ENCODE results near the gene DEPDC4. TPM values are rescaled to one million over a fixed set of nuclear protein-coding genes. Genes with fewer than 3 reads are reported as not detected.

DEPDC4 gene
- polyA plus RNA-seq, 2 of the 4 experiments (the other 2 are of a cell fraction): 2.8 to 6.3 TPM

DNA sequence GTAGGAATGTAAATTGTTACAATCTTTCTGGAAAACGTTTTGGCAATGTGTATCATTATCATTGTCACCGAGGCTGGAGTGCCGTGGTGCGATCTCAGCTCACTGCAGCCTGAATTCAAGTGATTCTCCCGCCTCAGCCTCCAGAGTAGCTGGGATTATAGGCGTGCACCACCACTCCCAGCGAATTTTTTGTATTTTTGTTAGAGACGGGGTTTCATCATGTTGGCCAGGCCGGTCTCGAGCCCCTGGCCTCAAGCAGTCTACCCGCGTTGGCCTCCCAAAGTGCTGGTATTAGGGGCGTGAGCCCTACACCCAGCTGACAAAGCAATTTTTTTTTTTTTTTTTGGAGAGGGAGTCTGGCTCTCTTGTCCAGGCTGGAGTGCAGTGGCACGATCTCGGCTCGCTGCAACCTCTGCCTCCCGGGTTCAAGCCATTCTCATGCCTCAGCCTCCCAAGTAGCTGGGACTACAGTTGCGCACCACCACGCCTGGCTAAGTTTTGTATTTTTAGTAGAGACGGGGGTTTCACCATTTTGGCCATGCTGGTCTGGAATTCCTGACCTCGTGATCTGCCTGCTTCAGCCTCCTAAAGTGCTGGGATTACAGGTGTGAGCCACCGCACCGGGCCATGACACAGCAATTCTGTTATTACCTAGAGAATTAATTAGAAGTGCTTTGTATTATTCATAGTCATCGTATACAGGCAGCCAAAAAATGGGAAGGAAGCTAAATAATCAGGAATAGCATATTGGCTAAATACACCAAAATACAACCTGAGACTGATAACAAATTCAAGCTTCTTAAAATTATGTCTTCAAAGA lies 65.1 kb downstream of the DEPDC4 start:
- 85% methylated on average over 24 of the region's 24 CpGs for WGBS (ENCODE audit: missing lambda C conversion rate)
- peak overlapping the region in 1 of 2 experiments; percentile 88; a peak in 2 of 6 replicates for H3K27ac ChIP-seq

GRCh38 chr12:100200463-100201181 lies 66.3 kb downstream of the DEPDC4 start, which contains the start of gene ACTR6:
TSS of gene ACTR6 (plus strand) at chr12:100200815. CDS start at chr12:100200852, 37 bp downstream.
- CTCF ChIA-PET: interaction anchor here (0.6 to 1.7 kb wide), 7 partner anchors 13 to 71 kb away, joined by 3 to 6 read pairs (median 3); no protein-coding TSS in a partner anchor
- peak; percentile 95 to 96 for ATAC-seq
- H3K27ac ChIP-seq: peak within 1 kb of the TSS; percentile 79 to 88
- peak within 1 kb of the TSS; percentile 84 for H3K4me3 ChIP-seq
- under 1% methylated on average over 38 of the region's 38 CpGs for WGBS (ENCODE audit: missing lambda C conversion rate)
- no peaks in the 10 kb centered on the region for H3K9me3 ChIP-seq
- POLR2A ChIA-PET: interaction anchor here (0.6 to 1.6 kb wide), 6 partner anchors 12 to 1077 kb away, joined by 3 to 9 read pairs (median 3); partner anchors contain the start of genes DEPDC4 and SCYL2
- DNase-seq (ENCODE audit: low read depth in 1 of 2, low spot score in 1 of 2): peak; percentile 93 to 96
- H3K4me1 ChIP-seq: peaks cover 17% of the 10 kb centered on the region; the same call in 2 of the 3 replicates
- H3K4me2 ChIP-seq: peak within 1 kb of the TSS; percentile 93
- no peak for FAIRE-seq
- no peak for TF ChIP-seq RARB (CRISPR knock-in tag; IDR thresholded peaks at IDR 0.05)
- TF ChIP-seq PHF8 (IDR thresholded peaks at IDR 0.05; ENCODE audit: borderline replicate concordance, low read depth): peak; percentile 84
- TF ChIP-seq BCL3 (IDR thresholded peaks at IDR 0.05): peak; percentile 70; the same call in 1 of the 3 replicates
- TF ChIP-seq SREBF2 (IDR thresholded peaks at IDR 0.05): no peak
- TF ChIP-seq, protein P1, sequence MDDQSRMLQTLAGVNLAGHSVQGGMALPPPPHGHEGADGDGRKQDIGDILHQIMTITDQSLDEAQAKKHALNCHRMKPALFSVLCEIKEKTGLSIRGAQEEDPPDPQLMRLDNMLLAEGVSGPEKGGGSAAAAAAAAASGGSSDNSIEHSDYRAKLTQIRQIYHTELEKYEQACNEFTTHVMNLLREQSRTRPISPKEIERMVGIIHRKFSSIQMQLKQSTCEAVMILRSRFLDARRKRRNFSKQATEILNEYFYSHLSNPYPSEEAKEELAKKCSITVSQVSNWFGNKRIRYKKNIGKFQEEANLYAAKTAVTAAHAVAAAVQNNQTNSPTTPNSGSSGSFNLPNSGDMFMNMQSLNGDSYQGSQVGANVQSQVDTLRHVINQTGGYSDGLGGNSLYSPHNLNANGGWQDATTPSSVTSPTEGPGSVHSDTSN (IDR thresholded peaks at IDR 0.05): no peak
- no peak for TF ChIP-seq MAZ (IDR thresholded peaks at IDR 0.05; ENCODE audit: borderline replicate concordance, low read depth, low read length)
- no peak for TF ChIP-seq FOXS1 (CRISPR knock-in tag; IDR thresholded peaks at IDR 0.05)
- TF ChIP-seq HOXB13 (CRISPR knock-in tag; IDR thresholded peaks at IDR 0.05; ENCODE audit: low read depth): no peak
- no peak for TF ChIP-seq POLR2AphosphoS2 (conservative IDR thresholded peaks at IDR 0.05; ENCODE audit: low read length)
- TF ChIP-seq, protein P2, sequence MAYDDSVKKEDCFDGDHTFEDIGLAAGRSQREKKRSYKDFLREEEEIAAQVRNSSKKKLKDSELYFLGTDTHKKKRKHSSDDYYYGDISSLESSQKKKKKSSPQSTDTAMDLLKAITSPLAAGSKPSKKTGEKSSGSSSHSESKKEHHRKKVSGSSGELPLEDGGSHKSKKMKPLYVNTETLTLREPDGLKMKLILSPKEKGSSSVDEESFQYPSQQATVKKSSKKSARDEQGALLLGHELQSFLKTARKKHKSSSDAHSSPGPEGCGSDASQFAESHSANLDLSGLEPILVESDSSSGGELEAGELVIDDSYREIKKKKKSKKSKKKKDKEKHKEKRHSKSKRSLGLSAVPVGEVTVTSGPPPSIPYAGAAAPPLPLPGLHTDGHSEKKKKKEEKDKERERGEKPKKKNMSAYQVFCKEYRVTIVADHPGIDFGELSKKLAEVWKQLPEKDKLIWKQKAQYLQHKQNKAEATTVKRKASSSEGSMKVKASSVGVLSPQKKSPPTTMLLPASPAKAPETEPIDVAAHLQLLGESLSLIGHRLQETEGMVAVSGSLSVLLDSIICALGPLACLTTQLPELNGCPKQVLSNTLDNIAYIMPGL (CRISPR knock-in tag; IDR thresholded peaks at IDR 0.05; ENCODE audit: borderline replicate concordance): peak; percentile 43; the same call in 1 of the 2 replicates
- TF ChIP-seq ESRRA (IDR thresholded peaks at IDR 0.05; ENCODE audit: borderline replicate concordance, low read length): no peak
- no peak for TF ChIP-seq ZNF302 (CRISPR knock-in tag; IDR thresholded peaks at IDR 0.05)
- TF ChIP-seq GATA3 (IDR thresholded peaks at IDR 0.05; ENCODE audit: borderline replicate concordance): no peak
- TF ChIP-seq NFE2L2 (conservative IDR thresholded peaks at IDR 0.05; ENCODE audit: low read length): no peak
- no peak for TF ChIP-seq TFCP2L1 (CRISPR knock-in tag; IDR thresholded peaks at IDR 0.05)
- no peak for TF ChIP-seq REST (IDR thresholded peaks at IDR 0.05)
- no peak for TF ChIP-seq NPAS2 (CRISPR knock-in tag; IDR thresholded peaks at IDR 0.05; ENCODE audit: borderline replicate concordance)
- TF ChIP-seq KDM1A (IDR thresholded peaks at IDR 0.05; ENCODE audit: low read depth): no peak
- TF ChIP-seq SMC3 (IDR thresholded peaks at IDR 0.05): no peak
- TF ChIP-seq HEYL (CRISPR knock-in tag; IDR thresholded peaks at IDR 0.05): no peak

More for the DNA sequence above, 65.1 kb downstream of the DEPDC4 start:
- DNase-seq (ENCODE audit: low read depth in 1 of 2, low spot score in 1 of 2): no peak
- no peak for ATAC-seq
- Histone ChIP-seq H3K4me1 (peaks cover 17% of the 10 kb centered on the region; the same call in 2 of the 3 replicates), H3K4me2 (peak overlapping the region; percentile 93), H3K4me3 (peak overlapping the region; percentile 84), H3K9me3 (no peaks in the 10 kb centered on the region)
- no peak for FAIRE-seq
- CTCF ChIA-PET: interaction anchor here (0.6 to 1.7 kb wide), 4 partner anchors 13 to 47 kb away, joined by 3 to 6 read pairs (median 3); no protein-coding TSS in a partner anchor
- POLR2A ChIA-PET: no interaction called here
- TF ChIP-seq, protein P1 (IDR thresholded peaks at IDR 0.05): no peak
- TF ChIP-seq NFE2L2 (conservative IDR thresholded peaks at IDR 0.05; ENCODE audit: low read length): 0 out of 2 replicates have a peak, but pooled peaks have one; percentile 52
- no peak for TF ChIP-seq FOXS1 (CRISPR knock-in tag; IDR thresholded peaks at IDR 0.05)
- no peak for TF ChIP-seq TP53 (CRISPR knock-in tag; IDR thresholded peaks at IDR 0.05)
- TF ChIP-seq MAFK (IDR thresholded peaks at IDR 0.05; ENCODE audit: partially characterized antibody): peak; percentile 45
